GM18858 (cell line): ENCODE measurements around the gene LMNA.

Experiments used
- ATAC-seq: cut with Tn5 transposase; IDR thresholded peaks from one replicate; pipeline ENCODE4 v1.9.1; 2021; ENCODE audit not compliant: unreplicated experiment

LMNA gene

GRCh38 chr1:156136970-156137483 lies 22.5 kb downstream of the LMNA start:
- ATAC-seq = no peak

- no peak for ATAC-seq
These were observed 24.0 kb downstream of the LMNA start for GRCh38 chr1:156138458-156138867.

GRCh38 chr1:156140879-156141707 lies 26.6 kb downstream of the LMNA start:
- ATAC-seq = no peak

GRCh38 chr1:156143765-156144489 lies 29.4 kb downstream of the LMNA start:
- ATAC-seq = no peak

GRCh38 chr1:156144742-156145141 lies 30.2 kb downstream of the LMNA start:
- ATAC-seq = no peak

GRCh38 chr1:156145650-156146019 lies 31.1 kb downstream of the LMNA start:
- ATAC-seq = no peak

- no peak for ATAC-seq
These were observed 31.7 kb downstream of the LMNA start for GRCh38 chr1:156146020-156146768.

GRCh38 chr1:156146769-156147405 lies 32.4 kb downstream of the LMNA start:
- no peak for ATAC-seq

GRCh38 chr1:156148216-156148615 lies 33.7 kb downstream of the LMNA start:
- ATAC-seq = no peak

GRCh38 chr1:156149374-156150332 lies 35.1 kb downstream of the LMNA start:
- peak; percentile 27 for ATAC-seq

- ATAC-seq = no peak
These were observed 36.0 kb downstream of the LMNA start for GRCh38 chr1:156150333-156151011.

- no peak for ATAC-seq
These were observed 36.7 kb downstream of the LMNA start for GRCh38 chr1:156151093-156151688.

GRCh38 chr1:156152628-156153027 lies 38.1 kb downstream of the LMNA start:
- no peak for ATAC-seq

- no peak for ATAC-seq
These were observed 38.9 kb downstream of the LMNA start, which contains the start of gene SEMA4A for GRCh38 chr1:156153362-156153761. SEMA4A (plus strand) TSS chr1:156153585; CDS start chr1:156154579, 994 bp downstream.

- peak; percentile 44 for ATAC-seq
These were observed 39.8 kb downstream of the LMNA start for GRCh38 chr1:156154317-156154749.

GRCh38 chr1:156155756-156156510 lies 41.4 kb downstream of the LMNA start:
- no peak for ATAC-seq

- no peak for ATAC-seq
These were observed 43.0 kb downstream of the LMNA start for GRCh38 chr1:156157506-156157905.

GRCh38 chr1:156157966-156158365 lies 43.5 kb downstream of the LMNA start:
- no peak for ATAC-seq
